Astrocyte (in vitro differentiated cells and primary cell): ENCODE measurements around the gene CAV1.

Experiments
- CTCF ChIP-seq: IDR thresholded peaks from 2 replicates; pipeline ENCODE4 v1.5.1; 2011; ENCODE audit warnings: low read depth, mild to moderate bottlenecking, inconsistent platforms, low read length, moderate library complexity; ENCODE audit not compliant: insufficient read depth
- EZH2 ChIP-seq: IDR thresholded peaks from 2 replicates; pipeline ENCODE4 v1.6.1; 2012; ENCODE audit warnings: mild to moderate bottlenecking, low read length, inconsistent platforms; ENCODE audit not compliant: insufficient read depth

- TF ChIP-seq CTCF (no peak), EZH2 (no peak)
Measured at GRCh38 chr7:116499168-116500077, 25.4 kb upstream of the CAV1 start, which contains the start of gene CAV2.
